GM12878 (cell line): Measurements from ENCODE around the gene PCDHA1. TPM values are rescaled to one million over a fixed set of nuclear protein-coding genes. Genes with fewer than 3 reads are reported as not detected.

Experiments
- ATAC-seq: fragments of 200-7000 bp; cut with Tn5 transposase; 3 replicates; pipeline ENCODE4 v1.9.1; 2020; ENCODE audit warnings: mild to moderate bottlenecking, moderate library complexity
- BruUV-seq: library from RNA; stranded (reverse); fragments of 400-500 nt; replicated peaks from 2 replicates; lab custom pipeline; 2021; lab: Mats Ljungman, UMichigan
- CTCF ChIA-PET: fragments of 300-600 bp; sonication (Branson Sonifier 250); formaldehyde crosslinking; extraction: SDS; loops from one replicate; lab custom pipeline; 2021; ENCODE audit warnings: inconsistent platforms; lab: Yijun Ruan, JAX
- POLR2A ChIA-PET: fragments of 350-600 bp; formaldehyde crosslinking; extraction: SDS; loops from one replicate; lab custom pipeline; 2021; ENCODE audit warnings: inconsistent platforms; lab: Charles Lee
- RAD21 ChIA-PET: fragments of 300-600 bp; sonication (Branson Sonifier 250); formaldehyde crosslinking; loops from one replicate; lab custom pipeline; 2023; ENCODE audit warnings: antibody characterized with exemption; ENCODE audit not compliant: unreplicated experiment; lab: Charles Lee
- SMC1A ChIA-PET: fragments of 300-600 bp; sonication (Branson Sonifier 250); formaldehyde crosslinking; loops from one replicate; lab custom pipeline; 2023; ENCODE audit not compliant: unreplicated experiment, uncharacterized antibody; lab: Charles Lee
- DNase-seq: peaks from one replicate; pipeline ENCODE4 v3.0.0-alpha.2; 2011; ENCODE audit warnings: low read depth, low spot score
- FAIRE-seq: peaks from 3 replicates; lab custom pipeline; 2011; peaks lifted over from hg19 to GRCh38; lab: Jason Lieb, UNC
- H2AFZ ChIP-seq: 2 replicates; pipeline ENCODE4 v1.6.0; 2011; ENCODE audit warnings: low read depth, low read length, control low read depth; ENCODE audit not compliant: control insufficient read depth
- H3K27ac ChIP-seq: 2 replicates; pipeline ENCODE4 v1.5.1; 2011; ENCODE audit warnings: control low read depth; ENCODE audit not compliant: control insufficient read depth, insufficient read depth
- H3K27me3 ChIP-seq, 2 experiments: replicated peaks in 1 of 2; 2 replicates each; pipeline versions ENCODE4 v1.6.0 to v1.6.1; 2011; ENCODE audit warnings: low read length in 1 of 2; ENCODE audit not compliant: control insufficient read depth in 2 of 2, insufficient read depth in 2 of 2
- H3K36me3 ChIP-seq, 2 experiments: 2 replicates each; pipeline ENCODE4 v1.5.1; 2011; ENCODE audit warnings: low read length in 1 of 2; ENCODE audit not compliant: control insufficient read depth in 2 of 2, insufficient read depth in 2 of 2
- H3K4me1 ChIP-seq: 2 replicates; pipeline ENCODE4 v1.6.1; 2011; ENCODE audit warnings: mild to moderate bottlenecking, low read length, moderate library complexity, mixed read lengths; ENCODE audit not compliant: control insufficient read depth, insufficient read depth
- H3K4me2 ChIP-seq: 2 replicates; pipeline ENCODE4 v1.6.0; 2011; ENCODE audit warnings: control low read depth; ENCODE audit not compliant: control insufficient read depth, insufficient read depth
- H3K4me3 ChIP-seq: fragments of 200-600 bp; sonication (generic); 2 replicates; pipeline ENCODE4 v1.5.1; 2016
- H3K79me2 ChIP-seq: 2 replicates; pipeline ENCODE4 v1.6.0; 2011; ENCODE audit warnings: low read length; ENCODE audit not compliant: control insufficient read depth, insufficient read depth
- H3K9ac ChIP-seq: 2 replicates; pipeline ENCODE4 v1.8.0; 2011; ENCODE audit warnings: low read length, control low read depth, mixed read lengths; ENCODE audit not compliant: control insufficient read depth, insufficient read depth
- H3K9me3 ChIP-seq: replicated peaks from 3 replicates; pipeline ENCODE4 v1.5.1; 2011; ENCODE audit warnings: mild to moderate bottlenecking, low read length; ENCODE audit not compliant: control insufficient read depth, insufficient read depth
- H4K20me1 ChIP-seq: 2 replicates; pipeline ENCODE4 v1.6.0; 2011; ENCODE audit not compliant: control insufficient read depth, insufficient read depth
- BCL11A ChIP-seq: IDR thresholded peaks from 2 replicates; pipeline ENCODE4 v1.6.1; 2011; ENCODE audit warnings: low read depth, low read length
- CBFB ChIP-seq: IDR thresholded peaks from 2 replicates; pipeline ENCODE4 v1.6.1; 2016; ENCODE audit warnings: antibody characterized with exemption, low read depth
- HSF1 ChIP-seq: fragments of 150-350 bp; IDR thresholded peaks from 2 replicates; pipeline ENCODE4 v1.6.1; 2014; ENCODE audit warnings: mild to moderate bottlenecking, low read depth, low read length
- MLLT1 ChIP-seq: fragments of 450-650 bp; IDR thresholded peaks from 2 replicates; pipeline ENCODE4 v1.6.1; 2016; ENCODE audit warnings: mild to moderate bottlenecking
- RUNX3 ChIP-seq: IDR thresholded peaks from 2 replicates; pipeline ENCODE4 v1.6.1; 2012; ENCODE audit warnings: low read length, inconsistent platforms
- SIX5 ChIP-seq: IDR thresholded peaks from 2 replicates; pipeline ENCODE4 v1.6.1; 2011; ENCODE audit warnings: mild to moderate bottlenecking, low read depth, low read length, moderate library complexity; ENCODE audit not compliant: severe bottlenecking
- TCF3 ChIP-seq: IDR thresholded peaks from 2 replicates; pipeline ENCODE4 v1.6.1; 2012; ENCODE audit warnings: low read depth, mild to moderate bottlenecking, low read length, borderline replicate concordance; ENCODE audit not compliant: insufficient read depth
- USF2 ChIP-seq: IDR thresholded peaks from 2 replicates; pipeline ENCODE4 v1.6.1; 2011; ENCODE audit warnings: low read depth, low read length, improper control_type of control experiment, borderline replicate concordance
- ZNF687 ChIP-seq: fragments of 450-650 bp; IDR thresholded peaks from 2 replicates; pipeline ENCODE4 v1.6.1; 2017; ENCODE audit warnings: mild to moderate bottlenecking, moderate library complexity
- WGBS: methylation state at CpG from one replicate; pipeline ENCODE4 v1.1.6; 2016; ENCODE audit warnings: low lambda C conversion rate; ENCODE audit not compliant: insufficient replicate concordance, insufficient coverage; ENCODE audit errors: missing lambda C conversion rate; 5-methylcytosine and 5-hydroxymethylcytosine counted together
- in situ Hi-C: fragments of 300-500 bp; cut with MboI; formaldehyde crosslinking; loops from 9 replicates; pipeline ENCODE4 v1.14.3; 2018; ENCODE audit warnings: mixed read lengths
- intact Hi-C: fragments of 100-400 bp; cut with micrococcal nuclease; formaldehyde crosslinking; loops from one replicate; pipeline ENCODE4 v1.14.2; 2022; ENCODE audit not compliant: unreplicated experiment
- polyA plus RNA-seq, 11 experiments: library from polyadenylated mRNA; depleted of rRNA in 4 of 11; unstranded in 6 of 11; stranded (reverse) in 5 of 11; fragments of >200 nt; fragmentation: Nextera tagmentation in 4 of 11; fragmentation: Illumina TruSeq in 1 of 11; extraction: Ambion mirVana in 4 of 11; extraction: Trizol in 1 of 11; gene quantifications; 1 replicate in 1 of 11; 2 replicates in 10 of 11; pipeline versions ENCODE4 v1.2.1 to v1.2.3, GENCODE V29; 2011 to 2016; ENCODE audit warnings: inconsistent platforms in 2 of 11, missing spikeins in 2 of 11, low read depth in 1 of 11
- total RNA-seq, 4 experiments: library from RNA; depleted of rRNA in 3 of 4; stranded (reverse); fragments of >200 nt in 3 of 4; fragmentation: Illumina TruSeq in 1 of 4; extraction: Trizol in 1 of 4; gene quantifications; 2 replicates each; pipeline versions ENCODE4 v1.2.1 to v1.2.3, GENCODE V29; 2013 to 2021

PCDHA1 gene
- total and polyA plus RNA-seq, 10 of the 15 experiments (the other 5 are each of a cell fraction or from before 2014, with no cell fraction given) = 0.03 TPM; not detected in 9

GRCh38 chr5:141001844-141002604 lies 216.1 kb downstream of the PCDHA1 start (continued):
- TF ChIP-seq HSF1 = no peak

GRCh38 chr5:141002605-141002965 lies 216.6 kb downstream of the PCDHA1 start:
- H3K36me3 ChIP-seq = no peaks in the 10 kb centered on the region
- ChIA-PET RAD21 (no interaction called here), SMC1A (no interaction called here), POLR2A (no interaction called here), CTCF (no interaction called here)
- intact Hi-C loops = no loop called here
- 62% methylated on average over 3 of the region's 3 CpGs for WGBS
- no peak overlapping the region for H3K9ac ChIP-seq
- H3K4me3 ChIP-seq = no peak overlapping the region
- H4K20me1 ChIP-seq = no peaks in the 10 kb centered on the region
- H3K27me3 ChIP-seq = no peaks in the 10 kb centered on the region
- H3K27ac ChIP-seq = no peak overlapping the region
- no peaks in the 10 kb centered on the region for H3K79me2 ChIP-seq
- H2AFZ ChIP-seq = no peak overlapping the region
- in situ Hi-C loops = no loop called here
- no peaks in the 10 kb centered on the region for H3K9me3 ChIP-seq
- no peak overlapping the region for H3K4me2 ChIP-seq
- DNase-seq (no peak), ATAC-seq (no peak), FAIRE-seq (no peak)
- no peaks in the 10 kb centered on the region for H3K4me1 ChIP-seq
- BruUV-seq = no TSS peak
- TF ChIP-seq ZNF687 = no peak
- no peak for TF ChIP-seq USF2
- no peak for TF ChIP-seq MLLT1
- TF ChIP-seq RUNX3 = no peak
- no peak for TF ChIP-seq SIX5
- TF ChIP-seq TCF3 = no peak
- TF ChIP-seq CBFB = no peak
- TF ChIP-seq BCL11A = no peak
